ENCODE measurements around the gene ANKS1A. TPM values are rescaled to one million over a fixed set of nuclear protein-coding genes. Genes with fewer than 3 reads are reported as not detected.
"Not testable (repeated sequence)": the region's sequence is repeated elsewhere in the genome, so short reads cannot be mapped to it uniquely, and the experiment has no call there.

The ANKS1A gene
- total and polyA plus RNA-seq, 2 of the 4 experiments (the other 2 are of a cell fraction), result 7.2 to 7.5 TPM

GRCh38 chr6:34999962-35000361 lies 110.9 kb downstream of the ANKS1A start:
- H3K4me3 ChIP-seq (ENCODE audit: insufficient read depth, low read depth, low read length); H3K27ac ChIP-seq (ENCODE audit: insufficient read depth, low read length); H3K56ac ChIP-seq (ENCODE audit: extremely low read depth, insufficient read depth, low read length); H2BK120ac ChIP-seq (ENCODE audit: low read depth, low read length); H2BK5ac ChIP-seq (ENCODE audit: low read depth, low read length, poor library complexity, severe bottlenecking); CTCF ChIA-PET; H4K20me1 ChIP-seq (ENCODE audit: insufficient read depth, low read length); H3K14ac ChIP-seq (replicated peaks; ENCODE audit: low read depth, low read length); H3K9me1 ChIP-seq (ENCODE audit: insufficient read depth, low read length); H3K9me3 ChIP-seq (ENCODE audit: control insufficient read depth, insufficient read depth, low read length); H3K18ac ChIP-seq (ENCODE audit: low read depth, low read length); H2BK15ac ChIP-seq (ENCODE audit: low read depth, low read length); POLR2A ChIA-PET (ENCODE audit: unreplicated experiment); H4K8ac ChIP-seq (ENCODE audit: low read depth in 2 of 2, low read length in 2 of 2); DNase-seq; BruUV-seq (replicated peaks); in situ Hi-C loops (cut with MboI; ENCODE audit: low sequenced_read_pairs); H3K4ac ChIP-seq (ENCODE audit: low read depth, low read length); H2BK20ac ChIP-seq (ENCODE audit: low read depth, low read length); H2AFZ ChIP-seq (replicated peaks; ENCODE audit: low read length, poor library complexity); H3K36me3 ChIP-seq (ENCODE audit: control insufficient read depth, insufficient read depth, low read length); H3K23ac ChIP-seq (ENCODE audit: low read depth, low read length); H2AK9ac ChIP-seq (replicated peaks; ENCODE audit: low read depth, low read length, poor library complexity); H3K9ac ChIP-seq (ENCODE audit: low read depth, low read length); ATAC-seq (ENCODE audit: low read depth); H4K91ac ChIP-seq (ENCODE audit: insufficient read depth, low read depth, low read length); H3K27me3 ChIP-seq (ENCODE audit: control insufficient read depth, insufficient read depth, low read length); H3K4me1 ChIP-seq (ENCODE audit: control insufficient read depth, insufficient read depth, low read length); H4K5ac ChIP-seq (ENCODE audit: low read depth, low read length); intact Hi-C loops (cut with micrococcal nuclease); H3K79me1 ChIP-seq (ENCODE audit: low read depth in 1 of 2, low read length in 2 of 2); H3K4me2 ChIP-seq (ENCODE audit: low read depth, low read length); H2AK5ac ChIP-seq (ENCODE audit: low read depth, low read length); dilution Hi-C loops (cut with HindIII; ENCODE audit: low sequenced_read_pairs, unreplicated experiment): not testable (repeated sequence)
- no CpG with 5 or more reads among the region's 4 CpGs for WGBS, 2 experiments (ENCODE audit: extremely low coverage in 2 of 2, insufficient read length in 1 of 2)

GRCh38 chr6:35001349-35001748 lies 112.3 kb downstream of the ANKS1A start:
- H4K8ac ChIP-seq (ENCODE audit: low read depth in 2 of 2, low read length in 2 of 2); H2BK15ac ChIP-seq (ENCODE audit: low read depth, low read length); H3K14ac ChIP-seq (replicated peaks; ENCODE audit: low read depth, low read length); H3K27me3 ChIP-seq (ENCODE audit: control insufficient read depth, insufficient read depth, low read length); H3K18ac ChIP-seq (ENCODE audit: low read depth, low read length); H3K4me2 ChIP-seq (ENCODE audit: low read depth, low read length); H4K5ac ChIP-seq (ENCODE audit: low read depth, low read length); H2BK120ac ChIP-seq (ENCODE audit: low read depth, low read length); dilution Hi-C loops (cut with HindIII; ENCODE audit: low sequenced_read_pairs, unreplicated experiment); H3K9ac ChIP-seq (ENCODE audit: low read depth, low read length); H2AK5ac ChIP-seq (ENCODE audit: low read depth, low read length); H3K23ac ChIP-seq (ENCODE audit: low read depth, low read length); H3K9me1 ChIP-seq (ENCODE audit: insufficient read depth, low read length); H3K4me3 ChIP-seq (ENCODE audit: insufficient read depth, low read depth, low read length); H3K56ac ChIP-seq (ENCODE audit: extremely low read depth, insufficient read depth, low read length); H3K79me1 ChIP-seq (ENCODE audit: low read depth in 1 of 2, low read length in 2 of 2); H3K4ac ChIP-seq (ENCODE audit: low read depth, low read length); H2BK5ac ChIP-seq (ENCODE audit: low read depth, low read length, poor library complexity, severe bottlenecking); H4K20me1 ChIP-seq (ENCODE audit: insufficient read depth, low read length); in situ Hi-C loops (cut with MboI; ENCODE audit: low sequenced_read_pairs); H3K36me3 ChIP-seq (ENCODE audit: control insufficient read depth, insufficient read depth, low read length); DNase-seq; BruUV-seq (replicated peaks); H4K91ac ChIP-seq (ENCODE audit: insufficient read depth, low read depth, low read length); intact Hi-C loops (cut with micrococcal nuclease); H2AK9ac ChIP-seq (replicated peaks; ENCODE audit: low read depth, low read length, poor library complexity); POLR2A ChIA-PET (ENCODE audit: unreplicated experiment); H3K9me3 ChIP-seq (ENCODE audit: control insufficient read depth, insufficient read depth, low read length); H2BK20ac ChIP-seq (ENCODE audit: low read depth, low read length); H2AFZ ChIP-seq (replicated peaks; ENCODE audit: low read length, poor library complexity); H3K27ac ChIP-seq (ENCODE audit: insufficient read depth, low read length); H3K4me1 ChIP-seq (ENCODE audit: control insufficient read depth, insufficient read depth, low read length); ATAC-seq (ENCODE audit: low read depth): not testable (repeated sequence)
- WGBS, 2 experiments (ENCODE audit: extremely low coverage in 2 of 2, insufficient read length in 1 of 2), result 100% methylated on average over 1 of the region's 6 CpGs; no CpG with 5 or more reads in 1 of the 2 experiments
- CTCF ChIA-PET, result interaction anchor here (1.4 kb wide), 1 partner anchor 15 kb away, joined by 3 read pairs; no protein-coding TSS in a partner anchor

All from IMR-90 (cell line).